A673 (cell line): ENCODE results near the gene HEYL.

ENCODE experiments used
- EZH2 ChIP-seq: fragments of 200-600 bp; sonication (generic); IDR thresholded peaks from 2 replicates; pipeline ENCODE4 v1.6.1; 2017; ENCODE audit warnings: borderline replicate concordance, low read depth, mild to moderate bottlenecking, mixed read lengths, antibody characterized with exemption, low read length; ENCODE audit not compliant: poor library complexity, severe bottlenecking
- TF ChIP-seq, protein P1 (sequence below): fragments of 300-800, 200-600 bp; sonication (generic); conservative IDR thresholded peaks from 2 replicates; pipeline ENCODE4 v1.5.1; 2017; ENCODE audit warnings: low read depth, mild to moderate bottlenecking, antibody characterized with exemption, low read length, moderate library complexity, mixed read lengths

DNA sequence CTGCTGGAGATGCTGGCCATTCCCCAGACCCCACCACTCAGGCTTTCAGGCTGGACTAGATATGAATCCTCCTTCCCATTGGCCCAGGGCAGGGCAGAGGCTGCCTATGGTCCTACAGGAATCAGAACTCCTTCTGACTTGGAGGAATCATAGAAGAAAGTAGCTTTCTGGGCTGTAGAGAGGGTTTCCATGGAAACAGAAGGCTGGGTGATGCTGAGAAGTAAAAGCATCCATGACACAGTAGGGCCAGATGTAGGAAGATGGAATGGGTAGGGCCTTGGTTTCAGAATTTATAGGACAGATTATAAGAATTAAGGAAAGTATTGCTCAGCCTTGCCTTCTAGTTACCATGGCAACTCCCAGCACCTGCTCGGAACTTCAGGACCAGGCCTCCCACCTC lies 23.4 kb upstream of the HEYL start:
- TF ChIP-seq, protein P1, sequence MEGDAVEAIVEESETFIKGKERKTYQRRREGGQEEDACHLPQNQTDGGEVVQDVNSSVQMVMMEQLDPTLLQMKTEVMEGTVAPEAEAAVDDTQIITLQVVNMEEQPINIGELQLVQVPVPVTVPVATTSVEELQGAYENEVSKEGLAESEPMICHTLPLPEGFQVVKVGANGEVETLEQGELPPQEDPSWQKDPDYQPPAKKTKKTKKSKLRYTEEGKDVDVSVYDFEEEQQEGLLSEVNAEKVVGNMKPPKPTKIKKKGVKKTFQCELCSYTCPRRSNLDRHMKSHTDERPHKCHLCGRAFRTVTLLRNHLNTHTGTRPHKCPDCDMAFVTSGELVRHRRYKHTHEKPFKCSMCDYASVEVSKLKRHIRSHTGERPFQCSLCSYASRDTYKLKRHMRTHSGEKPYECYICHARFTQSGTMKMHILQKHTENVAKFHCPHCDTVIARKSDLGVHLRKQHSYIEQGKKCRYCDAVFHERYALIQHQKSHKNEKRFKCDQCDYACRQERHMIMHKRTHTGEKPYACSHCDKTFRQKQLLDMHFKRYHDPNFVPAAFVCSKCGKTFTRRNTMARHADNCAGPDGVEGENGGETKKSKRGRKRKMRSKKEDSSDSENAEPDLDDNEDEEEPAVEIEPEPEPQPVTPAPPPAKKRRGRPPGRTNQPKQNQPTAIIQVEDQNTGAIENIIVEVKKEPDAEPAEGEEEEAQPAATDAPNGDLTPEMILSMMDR = no peak
- TF ChIP-seq EZH2 = no peak
